Measurements from ENCODE around the gene IGSF8.

- TF ChIP-seq, protein P1, sequence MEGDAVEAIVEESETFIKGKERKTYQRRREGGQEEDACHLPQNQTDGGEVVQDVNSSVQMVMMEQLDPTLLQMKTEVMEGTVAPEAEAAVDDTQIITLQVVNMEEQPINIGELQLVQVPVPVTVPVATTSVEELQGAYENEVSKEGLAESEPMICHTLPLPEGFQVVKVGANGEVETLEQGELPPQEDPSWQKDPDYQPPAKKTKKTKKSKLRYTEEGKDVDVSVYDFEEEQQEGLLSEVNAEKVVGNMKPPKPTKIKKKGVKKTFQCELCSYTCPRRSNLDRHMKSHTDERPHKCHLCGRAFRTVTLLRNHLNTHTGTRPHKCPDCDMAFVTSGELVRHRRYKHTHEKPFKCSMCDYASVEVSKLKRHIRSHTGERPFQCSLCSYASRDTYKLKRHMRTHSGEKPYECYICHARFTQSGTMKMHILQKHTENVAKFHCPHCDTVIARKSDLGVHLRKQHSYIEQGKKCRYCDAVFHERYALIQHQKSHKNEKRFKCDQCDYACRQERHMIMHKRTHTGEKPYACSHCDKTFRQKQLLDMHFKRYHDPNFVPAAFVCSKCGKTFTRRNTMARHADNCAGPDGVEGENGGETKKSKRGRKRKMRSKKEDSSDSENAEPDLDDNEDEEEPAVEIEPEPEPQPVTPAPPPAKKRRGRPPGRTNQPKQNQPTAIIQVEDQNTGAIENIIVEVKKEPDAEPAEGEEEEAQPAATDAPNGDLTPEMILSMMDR (IDR thresholded peaks at IDR 0.05) = no peak
- no peak for TF ChIP-seq POLR2A (IDR thresholded peaks at IDR 0.05)
These were observed 17.9 kb downstream of the IGSF8 start for GRCh38 chr1:160080381-160081100.

Measured in thyroid gland (tissue), 4 donors.